ENCODE measurements around the gene CALCOCO2.

The CALCOCO2 gene

DNA sequence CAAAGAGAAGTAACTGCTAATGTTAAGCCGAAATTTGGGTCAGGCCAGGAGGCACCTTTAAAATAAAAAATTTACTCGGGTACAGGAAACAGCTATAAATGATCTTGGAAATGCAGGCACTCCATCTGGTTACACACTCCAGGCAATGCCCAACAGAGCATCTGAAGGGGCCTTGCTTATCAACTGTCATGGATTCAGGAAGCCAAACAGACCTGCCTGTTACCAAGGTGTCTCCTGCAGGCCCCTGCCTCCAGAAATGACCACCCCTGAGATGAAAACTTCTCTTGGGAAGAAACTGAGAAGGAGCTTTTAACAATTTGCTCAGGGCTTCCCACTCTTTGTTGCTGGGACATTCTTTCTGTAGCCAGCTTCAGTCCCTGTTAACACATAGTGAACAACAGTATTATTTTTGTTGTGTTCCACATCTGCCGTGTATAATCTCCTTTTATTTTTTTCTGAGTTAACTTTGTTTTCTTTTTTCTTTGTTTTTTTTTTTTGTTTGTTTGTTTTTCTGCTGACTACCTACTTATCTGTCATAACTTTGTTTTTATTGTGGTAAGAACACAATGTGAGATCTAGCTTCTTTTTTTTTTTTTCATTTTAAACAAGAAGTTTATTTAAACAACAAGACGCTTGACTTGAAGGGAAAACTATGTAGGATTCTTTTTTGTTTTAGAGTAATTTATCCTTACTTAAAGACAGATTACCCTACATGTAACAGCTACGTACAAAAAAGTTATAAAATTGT is 43.0 kb downstream of the CALCOCO2 start:
- DNase-seq = no peak

GRCh38 chr17:48878920-48879898 is 48.4 kb downstream of the CALCOCO2 start:
- DNase-seq = peak; percentile 59 to 68

DNA sequence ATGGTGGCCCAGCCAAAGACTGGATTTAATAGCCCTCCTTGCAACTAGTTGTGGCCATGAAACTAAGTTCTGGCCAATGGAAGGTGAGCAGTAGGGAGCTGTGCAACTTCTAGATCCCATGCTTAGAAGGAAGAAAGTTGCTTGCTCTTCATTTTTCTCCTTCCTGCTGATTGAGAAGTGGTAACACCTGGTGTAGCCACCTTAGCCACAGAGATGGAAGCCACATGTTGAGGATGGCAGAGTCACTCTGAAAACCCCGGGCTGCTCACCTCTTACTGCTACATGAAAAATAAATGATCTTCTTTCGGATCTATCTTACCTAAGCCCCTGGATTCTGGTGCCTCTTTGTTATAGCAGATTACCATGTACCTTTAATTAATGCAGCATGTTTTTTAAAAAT is 51.4 kb downstream of the CALCOCO2 start:
- no peak for DNase-seq

DNA sequence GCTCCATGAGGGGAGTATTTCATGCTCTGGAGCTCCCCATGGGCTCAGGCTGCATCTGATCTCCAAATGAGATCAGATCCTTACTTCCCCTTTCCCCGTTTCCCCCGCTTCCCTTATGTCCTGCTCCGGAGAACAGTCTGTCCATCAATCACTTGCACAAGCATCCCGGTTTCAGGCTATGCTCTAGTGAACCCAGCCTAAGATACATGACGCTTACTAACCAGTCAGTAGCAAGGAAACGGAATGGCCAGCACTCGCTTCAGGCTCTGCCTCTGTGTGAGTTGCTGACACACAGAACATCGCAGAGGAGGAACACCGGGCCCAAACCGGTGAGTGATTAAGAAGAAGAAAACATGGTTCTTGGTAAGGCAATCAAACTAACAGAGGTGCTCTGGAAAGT is 52.3 kb downstream of the CALCOCO2 start:
- no peak for DNase-seq

DNA sequence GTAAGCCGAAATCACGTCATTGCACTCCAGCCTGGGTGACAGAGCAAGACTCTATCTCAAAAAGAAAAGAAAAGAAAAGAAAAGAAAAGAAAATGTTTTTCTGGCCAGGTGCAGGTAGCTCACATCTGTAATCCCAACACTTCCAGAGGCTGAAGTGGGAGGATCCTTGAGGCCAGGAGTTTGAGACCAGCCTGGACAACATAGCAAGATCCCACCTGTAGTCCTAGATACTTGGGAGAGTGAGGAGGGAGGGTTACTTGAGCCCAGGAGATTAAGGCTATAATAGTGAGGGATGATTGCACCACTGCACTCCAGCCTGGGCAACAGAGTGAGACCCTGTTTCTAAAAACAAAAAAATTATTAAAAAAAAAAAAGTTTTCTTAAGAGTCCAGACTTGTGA is 59.3 kb downstream of the CALCOCO2 start:
- DNase-seq = no peak

GRCh38 chr17:48892940-48893645 is 62.3 kb downstream of the CALCOCO2 start:
- peak; percentile 33 to 34 for DNase-seq

DNA sequence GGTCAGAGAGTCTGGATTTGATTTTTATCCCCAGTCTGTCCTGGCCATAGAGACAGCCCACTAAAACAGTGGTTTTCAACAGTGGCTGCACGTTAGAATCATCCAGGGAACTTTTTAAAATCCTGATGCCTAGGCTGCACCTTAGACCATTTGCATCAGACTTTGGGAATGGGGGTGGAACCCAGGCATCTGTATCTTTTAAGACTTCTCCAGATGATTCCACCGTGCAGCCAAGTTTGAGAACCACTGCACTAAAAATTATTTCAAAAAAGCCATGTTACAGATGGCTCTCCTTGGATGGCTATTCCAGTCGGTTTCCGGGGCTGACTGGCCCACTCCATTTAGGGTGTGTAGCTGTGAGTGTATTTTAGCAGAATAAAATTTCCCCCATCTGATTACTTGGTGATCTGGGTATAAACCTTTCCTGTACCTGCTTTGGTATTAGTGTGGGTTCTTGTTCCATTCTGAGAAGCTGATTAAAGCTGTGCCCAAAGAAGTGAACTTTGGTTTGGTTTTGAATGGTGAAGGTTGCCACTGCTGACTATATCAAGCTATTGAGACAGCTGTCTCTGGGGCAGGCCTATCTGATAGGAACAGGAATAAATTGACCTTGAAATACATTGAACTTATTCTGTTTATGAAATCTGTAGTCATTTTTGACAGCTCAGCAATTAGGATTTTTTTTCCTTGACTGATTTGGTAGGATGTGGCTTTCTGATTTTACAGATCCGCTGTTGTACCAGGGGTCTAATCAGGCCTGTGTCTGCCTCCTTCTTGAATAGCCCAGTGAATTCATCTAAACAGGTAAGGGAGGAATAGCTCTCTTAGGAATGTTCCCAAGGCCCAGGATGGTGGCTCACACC is 63.0 kb downstream of the CALCOCO2 start:
- no peak for DNase-seq

GRCh38 chr17:48894886-48895285 is 64.1 kb downstream of the CALCOCO2 start:
- DNase-seq = no peak

DNA sequence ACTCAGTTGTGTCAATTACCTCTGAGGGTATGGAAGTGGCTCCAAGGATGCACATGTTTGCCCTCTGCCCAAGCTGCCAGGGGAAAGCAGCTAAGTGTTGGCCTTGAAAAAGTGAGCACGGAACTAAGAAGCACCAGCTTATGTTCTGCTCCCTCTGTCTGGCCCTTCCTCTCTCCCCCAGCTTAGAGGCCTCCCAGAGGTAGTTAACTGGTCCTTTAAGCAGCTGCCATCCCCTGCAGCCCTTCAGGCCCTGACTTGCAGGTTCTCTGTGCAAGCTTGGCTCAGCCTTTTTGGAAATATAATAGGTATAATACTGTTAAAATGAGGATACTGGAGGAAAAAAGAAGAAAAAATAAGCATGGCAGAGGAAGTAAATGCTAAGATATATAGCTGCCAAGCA is 70.4 kb downstream of the CALCOCO2 start:
- no peak for DNase-seq

GRCh38 chr17:48903401-48903800 is 72.6 kb downstream of the CALCOCO2 start:
- DNase-seq = no peak

DNA sequence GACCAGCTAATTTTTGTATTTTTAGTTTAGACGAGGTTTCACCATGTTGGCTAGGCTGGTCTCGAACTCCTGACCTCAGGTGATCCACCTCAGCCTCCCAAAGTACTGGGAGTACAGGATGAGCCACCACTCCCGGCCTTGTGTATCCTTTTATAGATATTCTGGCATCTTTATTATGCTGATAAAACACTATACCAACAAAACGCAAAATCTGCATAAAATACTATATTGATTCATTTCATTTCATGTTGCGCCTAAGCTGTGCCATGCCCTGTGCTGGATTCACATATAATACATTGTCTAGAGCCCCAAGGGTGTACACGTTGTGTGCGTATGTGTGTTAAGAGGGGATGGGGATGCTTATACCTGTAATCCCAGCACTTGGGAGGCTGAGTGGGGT is 73.6 kb downstream of the CALCOCO2 start:
- no peak for DNase-seq

DNA sequence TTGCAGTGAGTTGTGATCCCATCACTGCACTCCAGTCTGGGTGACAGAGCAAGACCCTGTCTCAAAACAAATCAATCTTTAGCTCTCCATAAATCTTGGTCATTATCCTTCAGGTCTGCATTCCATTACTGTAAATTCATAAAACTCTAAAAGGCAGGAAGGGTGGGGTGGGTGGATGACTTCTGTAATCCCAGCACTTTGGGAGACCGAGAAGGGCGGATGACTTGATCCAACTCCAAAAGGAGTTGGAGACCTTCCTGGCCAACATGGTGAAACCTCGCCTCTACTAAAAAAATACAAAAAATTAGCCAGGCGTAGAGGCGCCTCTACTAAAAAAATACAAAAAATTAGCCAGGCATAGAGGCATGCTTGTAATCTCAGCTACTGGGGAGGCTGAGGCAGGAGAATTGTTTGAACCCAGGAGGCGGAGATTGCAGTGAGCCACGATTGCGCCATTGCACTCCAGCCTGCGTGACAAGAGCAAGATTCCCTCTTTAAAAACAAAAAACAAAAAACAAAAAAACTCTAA is 75.2 kb downstream of the CALCOCO2 start:
- no peak for DNase-seq

DNA sequence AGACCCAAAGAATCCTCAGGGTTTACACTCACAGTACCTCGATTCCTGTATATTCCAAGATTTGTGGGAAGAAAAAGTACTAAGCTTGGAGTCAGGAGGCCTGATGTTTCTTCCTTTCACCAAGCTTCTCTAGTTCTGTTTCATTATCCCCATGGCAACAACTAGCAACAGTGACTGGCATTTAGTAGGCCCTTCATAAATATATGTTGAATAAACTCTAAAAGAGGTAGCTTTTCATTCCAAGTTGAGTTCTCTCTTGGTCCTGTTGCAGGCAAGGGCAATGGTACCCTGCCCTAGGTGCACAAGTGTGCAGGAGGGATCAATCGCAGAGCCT is 76.8 kb downstream of the CALCOCO2 start:
- no peak for DNase-seq

DNA sequence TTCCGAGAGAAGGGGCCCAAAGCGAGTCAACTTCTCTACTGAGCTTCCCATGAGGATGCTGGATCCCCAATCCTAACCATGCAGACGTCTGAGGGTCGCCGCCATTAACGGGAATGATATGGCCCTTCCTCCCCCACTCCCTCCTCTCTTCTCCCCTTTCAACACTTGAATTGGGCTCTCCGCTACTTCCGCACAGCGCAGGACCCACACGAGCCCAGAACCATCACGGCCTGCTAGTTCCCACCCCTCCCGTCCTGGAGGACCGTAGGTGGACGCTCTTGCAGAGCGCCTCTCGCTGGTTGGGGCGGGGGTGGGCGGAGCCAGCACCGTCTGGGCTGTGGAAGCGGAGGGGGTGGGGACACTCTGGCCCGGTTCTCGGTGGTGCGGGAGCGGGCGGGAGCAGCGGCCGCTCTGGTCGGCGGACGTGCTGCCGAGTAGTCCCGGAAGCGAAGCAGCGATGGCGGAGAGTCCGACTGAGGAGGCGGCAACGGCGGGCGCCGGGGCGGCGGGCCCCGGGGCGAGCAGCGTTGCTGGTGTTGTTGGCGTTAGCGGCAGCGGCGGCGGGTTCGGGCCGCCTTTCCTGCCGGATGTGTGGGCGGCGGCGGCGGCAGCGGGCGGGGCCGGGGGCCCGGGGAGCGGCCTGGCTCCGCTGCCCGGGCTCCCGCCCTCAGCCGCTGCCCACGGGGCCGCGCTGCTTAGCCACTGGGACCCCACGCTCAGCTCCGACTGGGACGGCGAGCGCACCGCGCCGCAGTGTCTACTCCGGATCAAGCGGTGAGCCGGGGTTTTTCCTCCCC is 77.4 kb downstream of the CALCOCO2 start, which contains the start of gene UBE2Z:
Gene UBE2Z, plus strand, starts transcription at position 361 of the 797 bp plus-strand sequence. Its CDS starts 97 bp downstream, at position 458.
- DNase-seq = peak; percentile 92 to 93

GRCh38 chr17:48908853-48909394 is 78.1 kb downstream of the CALCOCO2 start:
- peak; percentile 95 for DNase-seq

DNA sequence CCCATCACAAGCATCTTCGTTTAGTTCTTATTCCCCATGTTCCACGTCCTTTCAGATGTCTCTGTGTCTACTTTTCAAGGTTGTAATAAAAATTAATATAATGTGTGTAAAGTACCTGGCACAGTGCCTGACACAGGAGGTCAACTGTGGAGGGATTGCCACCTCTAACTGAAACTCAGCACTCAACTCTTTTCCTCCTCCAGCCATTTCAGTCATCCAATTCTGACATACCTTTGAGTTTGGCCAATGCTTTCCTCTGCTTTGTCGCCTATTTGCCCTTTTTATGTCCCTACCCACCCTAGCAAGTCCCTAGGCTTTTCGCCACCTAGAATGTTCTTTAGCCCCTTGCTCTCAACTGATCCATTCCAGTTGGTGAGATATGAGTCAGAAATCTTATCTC is 78.9 kb downstream of the CALCOCO2 start:
- DNase-seq = no peak

GRCh38 chr17:48910370-48910769 is 79.5 kb downstream of the CALCOCO2 start:
- no peak for DNase-seq

DNA sequence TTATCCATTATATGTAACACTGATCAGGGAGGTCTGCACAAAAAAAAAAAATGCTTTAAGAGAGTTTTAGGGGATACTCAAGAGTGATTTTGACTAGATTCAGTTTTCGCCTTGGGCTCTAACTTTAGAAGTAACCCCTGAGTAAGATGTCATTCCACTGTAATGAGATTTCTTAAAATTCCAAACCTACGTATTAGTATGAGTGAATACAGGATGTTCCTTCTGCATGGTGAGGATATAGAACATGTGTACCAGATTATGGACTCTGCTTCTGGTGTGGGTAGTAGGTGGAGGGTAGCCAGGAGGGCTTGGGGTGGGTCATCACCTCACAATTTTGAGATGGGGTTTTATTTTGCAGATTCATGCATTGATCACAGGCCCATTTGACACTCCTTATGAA is 81.6 kb downstream of the CALCOCO2 start:
- no peak for DNase-seq

All from activated T-cell treated with anti-CD3 and anti-CD28 coated beads, Interleukin-2, amount 50 U/mL, for 48 hours (primary cell).